ENCODE measurements around the gene ADCYAP1R1.

The ADCYAP1R1 gene

GRCh38 chr7:31108097-31108657 lies 56.1 kb downstream of the ADCYAP1R1 start:
- DNase-seq, result no peak

GRCh38 chr7:31109751-31110150 lies 57.6 kb downstream of the ADCYAP1R1 start:
- no peak for DNase-seq

GRCh38 chr7:31110331-31111108 lies 58.4 kb downstream of the ADCYAP1R1 start:
- DNase-seq, result no peak

- no peak for DNase-seq
These were observed 59.0 kb downstream of the ADCYAP1R1 start for GRCh38 chr7:31111109-31111451.

GRCh38 chr7:31113660-31114059 lies 61.6 kb downstream of the ADCYAP1R1 start:
- DNase-seq, result no peak

GRCh38 chr7:31114593-31115343 lies 62.7 kb downstream of the ADCYAP1R1 start:
- no peak for DNase-seq

GRCh38 chr7:31116615-31117014 lies 64.5 kb downstream of the ADCYAP1R1 start:
- no peak for DNase-seq

- no peak for DNase-seq
These were observed 67.1 kb downstream of the ADCYAP1R1 start for GRCh38 chr7:31119249-31119648.

GRCh38 chr7:31120800-31121513 lies 68.8 kb downstream of the ADCYAP1R1 start:
- DNase-seq, result no peak

GRCh38 chr7:31121601-31122000 lies 69.5 kb downstream of the ADCYAP1R1 start:
- DNase-seq, result no peak

- DNase-seq, result peak; percentile 18
These were observed 70.5 kb downstream of the ADCYAP1R1 start for GRCh38 chr7:31122649-31123058.

GRCh38 chr7:31123321-31123720 lies 71.2 kb downstream of the ADCYAP1R1 start:
- no peak for DNase-seq

- DNase-seq, result no peak
These were observed 71.6 kb downstream of the ADCYAP1R1 start for GRCh38 chr7:31123726-31124125.

- no peak for DNase-seq
These were observed 73.1 kb downstream of the ADCYAP1R1 start for GRCh38 chr7:31125171-31125570.

GRCh38 chr7:31126976-31127375 lies 74.9 kb downstream of the ADCYAP1R1 start:
- DNase-seq, result no peak

- no peak for DNase-seq
These were observed 77.0 kb downstream of the ADCYAP1R1 start for GRCh38 chr7:31129067-31129466.

GRCh38 chr7:31133497-31133896 lies 81.4 kb downstream of the ADCYAP1R1 start:
- no peak for DNase-seq

- DNase-seq, result peak; percentile 51
These were observed 82.4 kb downstream of the ADCYAP1R1 start for GRCh38 chr7:31134246-31135188.

GRCh38 chr7:31137234-31137633 lies 85.1 kb downstream of the ADCYAP1R1 start:
- DNase-seq, result no peak

- DNase-seq, result no peak
These were observed 93.2 kb downstream of the ADCYAP1R1 start for GRCh38 chr7:31145339-31145738.

- no peak for DNase-seq
These were observed 93.9 kb downstream of the ADCYAP1R1 start for GRCh38 chr7:31146030-31146429.

- DNase-seq, result no peak
These were observed 94.4 kb downstream of the ADCYAP1R1 start for GRCh38 chr7:31146538-31146937.
